Panc1 (cell line): ENCODE results near the gene VAPA. TPM values are rescaled to one million over a fixed set of nuclear protein-coding genes. Genes with fewer than 3 reads are reported as not detected.

Source experiments
- ATAC-seq: fragments of 200-7000 bp; cut with Tn5 transposase; 2 replicates; pipeline ENCODE4 v1.9.1; 2020; ENCODE audit warnings: mild to moderate bottlenecking, moderate library complexity
- BruUV-seq: library from RNA; stranded (reverse); fragments of 400-500 nt; replicated peaks from 2 replicates; lab custom pipeline; 2021; lab: Mats Ljungman, UMichigan
- CTCF ChIA-PET: fragments of 300-600 bp; sonication (Branson Sonifier 250); formaldehyde crosslinking; loops from one replicate; lab custom pipeline; 2022; ENCODE audit warnings: antibody characterized with exemption; lab: Charles Lee
- POLR2A ChIA-PET: fragments of 300-600 bp; sonication (Branson Sonifier 250); formaldehyde crosslinking; loops from one replicate; lab custom pipeline; 2022; ENCODE audit warnings: antibody characterized with exemption; lab: Charles Lee
- DNase-seq: peaks from one replicate; pipeline ENCODE4 v3.0.0-alpha.2; 2010; ENCODE audit warnings: low read depth, low spot score
- H3K27ac ChIP-seq: 2 replicates; pipeline ENCODE4 v1.5.1; 2011; ENCODE audit warnings: mild to moderate bottlenecking, low read length, inconsistent platforms
- H3K27me3 ChIP-seq: fragments of 200-500 bp; sonication (Bioruptor generic); 2 replicates; pipeline ENCODE4 v1.6.0; 2014; ENCODE audit warnings: low read length, inconsistent platforms; ENCODE audit not compliant: control insufficient read depth, insufficient read depth
- H3K36me3 ChIP-seq: fragments of 200-500 bp; sonication (Bioruptor generic); 2 replicates; pipeline ENCODE4 v1.5.1; 2014; ENCODE audit warnings: inconsistent platforms, mild to moderate bottlenecking, low read length, moderate library complexity; ENCODE audit not compliant: control insufficient read depth, insufficient read depth
- H3K4me1 ChIP-seq: 2 replicates; pipeline ENCODE4 v1.5.1; 2011; ENCODE audit warnings: inconsistent platforms, mild to moderate bottlenecking, low read length, moderate library complexity; ENCODE audit not compliant: control insufficient read depth, insufficient read depth
- H3K4me3 ChIP-seq, 2 experiments: 2 replicates each; pipeline ENCODE4 v1.5.1; 2011 to 2012; ENCODE audit warnings: low read depth in 2 of 2, low read length in 2 of 2, mild to moderate bottlenecking in 2 of 2, inconsistent platforms in 1 of 2, moderate library complexity in 1 of 2
- H3K9me3 ChIP-seq: fragments of 200-500 bp; sonication (Bioruptor generic); 2 replicates; pipeline ENCODE4 v1.5.1; 2014; ENCODE audit warnings: low read depth, mild to moderate bottlenecking, inconsistent platforms, low read length, moderate library complexity; ENCODE audit not compliant: control insufficient read depth, insufficient read depth
- CTCF ChIP-seq: fragments of 450-650 bp; IDR thresholded peaks from 2 replicates; pipeline ENCODE4 v1.5.1; 2017; ENCODE audit warnings: mild to moderate bottlenecking
- POLR2AphosphoS5 ChIP-seq: IDR thresholded peaks from 2 replicates; pipeline ENCODE4 v1.6.1; 2012; ENCODE audit warnings: mild to moderate bottlenecking, low read depth, low read length, moderate library complexity
- REST ChIP-seq, 2 experiments: IDR thresholded peaks; 2 replicates each; pipeline ENCODE4 v1.6.1; 2011 to 2012; ENCODE audit warnings: low read depth in 2 of 2, control low read depth in 1 of 2, low read length in 1 of 2, mild to moderate bottlenecking in 1 of 2, moderate library complexity in 1 of 2; ENCODE audit not compliant: insufficient read depth in 1 of 2
- SIN3A ChIP-seq: IDR thresholded peaks from 2 replicates; pipeline ENCODE4 v1.6.1; 2012; ENCODE audit warnings: low read depth, mild to moderate bottlenecking, low read length, moderate library complexity, borderline replicate concordance; ENCODE audit not compliant: insufficient read depth
- TCF7L2 ChIP-seq: IDR thresholded peaks from 2 replicates; pipeline ENCODE4 v1.6.1; 2011; ENCODE audit warnings: mild to moderate bottlenecking, low read depth, low read length, inconsistent platforms
- in situ Hi-C: cut with HindIII; loops from 2 replicates; pipeline ENCODE4 v1.10.0; 2016; ENCODE audit warnings: low sequenced_read_pairs, low pct_unique_long_range_greater_than_20kb
- intact Hi-C: fragments of 100-400 bp; cut with micrococcal nuclease; formaldehyde crosslinking; loops from one replicate; pipeline ENCODE4 v1.10.0; 2022; ENCODE audit not compliant: unreplicated experiment
- total RNA-seq: library from RNA; stranded (reverse); gene quantifications from one replicate; pipeline ENCODE4 v1.2.1, GENCODE V29; 2021; ENCODE audit not compliant: unreplicated experiment

VAPA gene
- total RNA-seq, 1 experiment from 2014 or later, result 228 TPM

- DNase-seq (no peak), ATAC-seq (no peak)
- intact Hi-C loops, result no loop called here
- H3K4me1 ChIP-seq, result peaks cover 6% of the 10 kb centered on the region
- in situ Hi-C loops, result no loop called here
- ChIA-PET CTCF (no interaction called here), POLR2A (no interaction called here)
- H3K27me3 ChIP-seq, result no peaks in the 10 kb centered on the region
- H3K27ac ChIP-seq, result no peak overlapping the region
- H3K36me3 ChIP-seq, result no peaks in the 10 kb centered on the region
- H3K4me3 ChIP-seq, result no peak overlapping the region
- no TSS peak for BruUV-seq
- no peak for TF ChIP-seq POLR2AphosphoS5
- TF ChIP-seq SIN3A, result no peak
- TF ChIP-seq TCF7L2, result no peak
- no peak for TF ChIP-seq REST (IDR thresholded peaks at IDR 0.05; ENCODE audit: insufficient read depth in 1 of 2, low read depth in 2 of 2, low read length in 1 of 2)
- no peak for TF ChIP-seq CTCF
- no peaks in the 10 kb centered on the region for H3K9me3 ChIP-seq
These were observed 79.2 kb downstream of the VAPA start for GRCh38 chr18:9992973-9993520.

- TF ChIP-seq SIN3A (no peak), TCF7L2 (no peak), POLR2AphosphoS5 (no peak), REST (IDR thresholded peaks at IDR 0.05; ENCODE audit: insufficient read depth in 1 of 2, low read depth in 2 of 2, low read length in 1 of 2) (no peak), CTCF (no peak)
- H3K4me1 ChIP-seq, result peaks cover 2% of the 10 kb centered on the region; the same call in 1 of the 2 replicates
- POLR2A ChIA-PET, result no interaction called here
- H3K27ac ChIP-seq, result no peak overlapping the region
- no TSS peak for BruUV-seq
- 0 out of 2 replicates have a peak, but pooled peaks cover 1% of the 10 kb centered on the region for H3K9me3 ChIP-seq
- ATAC-seq (no peak), DNase-seq (no peak)
- H3K36me3 ChIP-seq, result no peaks in the 10 kb centered on the region
- CTCF ChIA-PET, result no interaction called here
- intact Hi-C loops (no loop called here), in situ Hi-C loops (no loop called here)
- H3K27me3 ChIP-seq, result no peaks in the 10 kb centered on the region
- no peak overlapping the region for H3K4me3 ChIP-seq
These were observed 79.8 kb downstream of the VAPA start for GRCh38 chr18:9993521-9994025.
